Progenitor cell of endocrine pancreas (in vitro differentiated cells): Measurements from ENCODE around the gene RABGGTB. TPM values are rescaled to one million over a fixed set of nuclear protein-coding genes. Genes with fewer than 3 reads are reported as not detected.

ENCODE experiments used
- DNase-seq: peaks from one replicate; pipeline ENCODE4 v3.0.0; 2021; ENCODE audit warnings: low spot score; ENCODE audit not compliant: unreplicated experiment
- H3K27ac Mint-ChIP-seq: 2 replicates; pipeline ENCODE4 v1.8.0; 2021; ENCODE audit warnings: mild to moderate bottlenecking, moderate library complexity, mixed read lengths
- H3K27me3 Mint-ChIP-seq: 2 replicates; pipeline ENCODE4 v1.8.0; 2021; ENCODE audit warnings: mixed read lengths
- H3K36me3 Mint-ChIP-seq: 2 replicates; pipeline ENCODE4 v1.8.0; 2022; ENCODE audit warnings: mixed read lengths; ENCODE audit not compliant: insufficient read depth
- H3K4me1 Mint-ChIP-seq: 2 replicates; pipeline ENCODE4 v1.8.0; 2021; ENCODE audit warnings: low read depth, mixed read lengths
- H3K4me3 Mint-ChIP-seq: 2 replicates; pipeline ENCODE4 v1.8.0; 2021; ENCODE audit warnings: low read depth, mild to moderate bottlenecking, moderate library complexity, mixed read lengths
- H3K9me3 Mint-ChIP-seq: 2 replicates; pipeline ENCODE4 v1.8.0; 2021; ENCODE audit warnings: low read depth, mixed read lengths
- total RNA-seq: library from RNA; stranded (reverse); gene quantifications from 2 replicates; pipeline ENCODE4 v1.2.1, GENCODE V29; 2021
- TF ChIP-seq, protein P1 (sequence below): fragments of 200-600 bp; sonication (generic); IDR thresholded peaks from one replicate; pipeline ENCODE4 v1.5.0; 2021; ENCODE audit warnings: antibody characterized with exemption, mild to moderate bottlenecking; ENCODE audit not compliant: unreplicated experiment

RABGGTB gene
- total RNA-seq, 1 donor from 2014 or later: 86.4 TPM

DNA sequence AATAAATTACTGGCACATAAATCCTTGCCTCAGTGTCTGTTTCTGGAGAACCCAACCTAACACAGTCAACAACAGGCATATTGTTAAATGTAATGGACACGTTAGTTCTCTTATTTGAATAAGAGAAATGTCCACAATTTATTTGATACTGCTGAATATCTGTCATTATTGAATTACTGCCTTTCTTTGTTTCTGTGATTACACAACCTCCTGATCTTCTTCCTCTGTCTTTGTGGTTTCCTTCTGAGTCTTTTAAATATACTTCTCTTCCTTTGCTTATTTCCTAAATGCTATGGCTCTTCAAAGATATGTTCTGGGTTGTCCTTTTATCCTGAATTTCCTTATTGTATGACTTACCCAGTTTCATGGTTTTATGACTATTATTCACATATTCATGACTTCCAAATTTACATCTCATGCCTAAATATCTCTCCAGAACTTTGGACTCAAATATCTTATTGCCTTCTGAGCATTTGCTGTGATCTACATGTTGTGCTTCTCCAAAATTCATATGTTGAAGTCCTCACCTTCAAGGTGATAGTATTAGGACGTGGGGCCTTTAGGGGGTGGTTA lies 50.6 kb downstream of the RABGGTB start:
- Mint-ChIP-seq H3K27me3 (no peaks in the 10 kb centered on the region), H3K4me3 (no peak overlapping the region), H3K9me3 (peaks cover 28% of the 10 kb centered on the region), H3K36me3 (no peaks in the 10 kb centered on the region), H3K4me1 (no peaks in the 10 kb centered on the region), H3K27ac (no peak overlapping the region)
- TF ChIP-seq, protein P1, sequence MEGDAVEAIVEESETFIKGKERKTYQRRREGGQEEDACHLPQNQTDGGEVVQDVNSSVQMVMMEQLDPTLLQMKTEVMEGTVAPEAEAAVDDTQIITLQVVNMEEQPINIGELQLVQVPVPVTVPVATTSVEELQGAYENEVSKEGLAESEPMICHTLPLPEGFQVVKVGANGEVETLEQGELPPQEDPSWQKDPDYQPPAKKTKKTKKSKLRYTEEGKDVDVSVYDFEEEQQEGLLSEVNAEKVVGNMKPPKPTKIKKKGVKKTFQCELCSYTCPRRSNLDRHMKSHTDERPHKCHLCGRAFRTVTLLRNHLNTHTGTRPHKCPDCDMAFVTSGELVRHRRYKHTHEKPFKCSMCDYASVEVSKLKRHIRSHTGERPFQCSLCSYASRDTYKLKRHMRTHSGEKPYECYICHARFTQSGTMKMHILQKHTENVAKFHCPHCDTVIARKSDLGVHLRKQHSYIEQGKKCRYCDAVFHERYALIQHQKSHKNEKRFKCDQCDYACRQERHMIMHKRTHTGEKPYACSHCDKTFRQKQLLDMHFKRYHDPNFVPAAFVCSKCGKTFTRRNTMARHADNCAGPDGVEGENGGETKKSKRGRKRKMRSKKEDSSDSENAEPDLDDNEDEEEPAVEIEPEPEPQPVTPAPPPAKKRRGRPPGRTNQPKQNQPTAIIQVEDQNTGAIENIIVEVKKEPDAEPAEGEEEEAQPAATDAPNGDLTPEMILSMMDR: no peak
- DNase-seq: no peak

DNA sequence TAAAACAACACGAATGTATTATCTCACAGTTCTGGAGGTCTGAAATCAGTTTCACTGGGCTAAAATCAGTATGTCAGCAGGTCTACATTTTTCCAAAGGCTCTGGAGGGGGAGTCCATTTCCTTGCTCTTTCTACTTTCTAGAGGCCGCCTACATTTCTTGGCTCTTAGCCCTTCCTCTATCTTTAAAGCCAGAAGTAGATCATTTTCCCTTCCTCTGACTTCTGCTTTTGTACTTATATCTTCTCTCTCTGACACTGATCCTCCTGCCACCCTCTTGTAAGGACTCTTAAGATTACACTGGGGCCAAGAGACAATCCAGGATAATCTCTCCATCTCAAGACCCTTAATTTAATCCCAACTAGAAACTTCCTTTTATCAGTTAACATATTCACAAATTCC lies 52.0 kb downstream of the RABGGTB start:
- no peak for DNase-seq
- Mint-ChIP-seq H3K27me3 (no peaks in the 10 kb centered on the region), H3K27ac (no peak overlapping the region), H3K36me3 (no peaks in the 10 kb centered on the region), H3K9me3 (peaks cover 18% of the 10 kb centered on the region), H3K4me3 (no peak overlapping the region), H3K4me1 (no peaks in the 10 kb centered on the region)
- TF ChIP-seq, protein P1: no peak

DNA sequence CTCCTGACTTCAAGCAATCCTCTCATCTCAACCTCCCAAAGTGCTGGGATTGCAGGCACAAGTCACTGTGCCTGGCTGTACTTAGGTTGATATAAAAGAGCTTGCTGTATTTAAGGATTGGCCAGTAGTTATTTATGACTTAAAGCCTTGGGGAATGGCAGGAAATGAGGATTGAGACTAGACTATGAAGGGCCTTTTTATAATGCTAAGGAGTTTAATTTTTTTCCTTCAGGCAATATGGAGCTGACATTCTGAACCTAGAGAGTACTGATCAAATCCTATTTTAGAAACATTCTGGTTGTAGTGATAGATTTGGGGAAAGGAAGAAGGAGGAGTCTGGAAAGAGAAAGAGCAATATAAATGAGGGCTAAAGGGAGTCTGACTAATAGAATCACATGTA lies 55.4 kb downstream of the RABGGTB start:
- H3K4me3 Mint-ChIP-seq: no peak overlapping the region
- H3K27ac Mint-ChIP-seq: no peak overlapping the region
- H3K4me1 Mint-ChIP-seq: no peaks in the 10 kb centered on the region
- no peak for DNase-seq
- no peaks in the 10 kb centered on the region for H3K9me3 Mint-ChIP-seq
- H3K27me3 Mint-ChIP-seq: no peaks in the 10 kb centered on the region
- no peaks in the 10 kb centered on the region for H3K36me3 Mint-ChIP-seq
- TF ChIP-seq, protein P1: no peak

Other genes with a start within 250 kb of the RABGGTB start
- 8.8 and 9.5 TPM in 2 replicates for gene SLC44A5, start 175.1 kb upstream of the RABGGTB start, total RNA-seq
- 60.1 and 61.2 TPM in 2 replicates for gene ACADM, start 61.5 kb upstream of the RABGGTB start, total RNA-seq
- 0.55 and 0.57 TPM in 2 replicates for gene MSH4, start 10.6 kb downstream of the RABGGTB start, total RNA-seq
- gene ASB17, start 146.1 kb downstream of the RABGGTB start, total RNA-seq: not detected in 2 replicates